Measurements from ENCODE around the gene SNPH.
A peak's percentile ranks its signal among the peaks of the same experiment; 100 is the strongest.

The SNPH gene

GRCh38 chr20:1291191-1291741, 25.2 kb downstream of the SNPH start:
- Histone ChIP-seq H3K4me3 (ENCODE audit: low read depth, low read length) (no peak overlapping the region), H3K4me1 (ENCODE audit: control insufficient read depth, insufficient read depth, low read length) (no peaks in the 10 kb centered on the region), H3K9me3 (ENCODE audit: control insufficient read depth, insufficient read depth, low read depth, low read length) (no peaks in the 10 kb centered on the region), H3K27ac (ENCODE audit: extremely low read depth, low read depth, low read length) (no peak overlapping the region), H3K36me3 (ENCODE audit: control insufficient read depth in 2 of 2, insufficient read depth in 1 of 2, low read length in 2 of 2) (no peaks in the 10 kb centered on the region)
- TF ChIP-seq KLF9 (tag by site-specific recombination; IDR thresholded peaks at IDR 0.05; ENCODE audit: low read depth) (no peak), ZNF561 (tag by site-specific recombination; IDR thresholded peaks at IDR 0.05; ENCODE audit: borderline replicate concordance) (no peak), ZNF558 (tag by site-specific recombination; IDR thresholded peaks at IDR 0.05) (no peak), ZNF76 (tag by site-specific recombination; IDR thresholded peaks at IDR 0.05; ENCODE audit: borderline replicate concordance, low read depth) (no peak), ZNF214 (tag by site-specific recombination; IDR thresholded peaks at IDR 0.05; ENCODE audit: borderline replicate concordance) (no peak), ZSCAN16 (tag by site-specific recombination; IDR thresholded peaks at IDR 0.05) (no peak), ZNF174 (tag by site-specific recombination; IDR thresholded peaks at IDR 0.05) (no peak), OSR2 (tag by site-specific recombination; IDR thresholded peaks at IDR 0.05) (no peak), HOXA7 (CRISPR knock-in tag; IDR thresholded peaks at IDR 0.05; ENCODE audit: borderline replicate concordance) (no peak), ZFP3 (tag by site-specific recombination; IDR thresholded peaks at IDR 0.05; ENCODE audit: low read depth) (no peak), ZNF513 (tag by site-specific recombination; IDR thresholded peaks at IDR 0.05) (no peak), ZNF335 (tag by site-specific recombination; conservative IDR thresholded peaks at IDR 0.05) (no peak), EGR2 (tag by site-specific recombination; IDR thresholded peaks at IDR 0.05; ENCODE audit: low read depth) (no peak), MZF1 (tag by site-specific recombination; IDR thresholded peaks at IDR 0.05; ENCODE audit: borderline replicate concordance) (no peak), REPIN1 (tag by site-specific recombination; IDR thresholded peaks at IDR 0.05; ENCODE audit: low read depth) (no peak)
- CTCF ChIA-PET = interaction anchor here (0.5 to 1.5 kb wide), 4 partner anchors 8 to 1397 kb away, joined by 3 to 5 read pairs (median 4); no protein-coding TSS in a partner anchor
- POLR2A ChIA-PET = interaction anchor here (1.6 kb wide), 1 partner anchor 25 kb away, joined by 4 read pairs; the partner anchor contains the start of gene SNPH

GRCh38 chr20:1292620-1293019, 26.5 kb downstream of the SNPH start:
- no peaks in the 10 kb centered on the region for H3K4me1 ChIP-seq (ENCODE audit: control insufficient read depth, insufficient read depth, low read length)
- no peak overlapping the region for H3K27ac ChIP-seq (ENCODE audit: extremely low read depth, low read depth, low read length)
- TF ChIP-seq TRIM28 (IDR thresholded peaks at IDR 0.05; ENCODE audit: borderline replicate concordance, low read length) (no peak), ZFP3 (tag by site-specific recombination; IDR thresholded peaks at IDR 0.05; ENCODE audit: low read depth) (peak; percentile 71)
- H3K9me3 ChIP-seq (ENCODE audit: control insufficient read depth, insufficient read depth, low read depth, low read length) = no peaks in the 10 kb centered on the region
- POLR2A ChIA-PET = interaction anchor here (1.6 kb wide), 1 partner anchor 27 kb away, joined by 4 read pairs; the partner anchor contains the start of gene SNPH
- no peak overlapping the region for H3K4me3 ChIP-seq (ENCODE audit: low read depth, low read length)
- CTCF ChIA-PET = no interaction called here
- peaks cover 0 to 3% of the 10 kb centered on the region in 2 experiments; a peak in 1 of 3 replicates for H3K36me3 ChIP-seq (ENCODE audit: control insufficient read depth in 2 of 2, insufficient read depth in 1 of 2, low read length in 2 of 2)

- H3K27ac ChIP-seq (ENCODE audit: extremely low read depth, low read depth, low read length) = no peak overlapping the region
- no peaks in the 10 kb centered on the region for H3K4me1 ChIP-seq (ENCODE audit: control insufficient read depth, insufficient read depth, low read length)
- no peaks in the 10 kb centered on the region for H3K9me3 ChIP-seq (ENCODE audit: control insufficient read depth, insufficient read depth, low read depth, low read length)
- ChIA-PET CTCF (no interaction called here), POLR2A (no interaction called here)
- no peak overlapping the region for H3K4me3 ChIP-seq (ENCODE audit: low read depth, low read length)
- H3K36me3 ChIP-seq (ENCODE audit: control insufficient read depth in 2 of 2, insufficient read depth in 1 of 2, low read length in 2 of 2) = peaks cover 0 to 3% of the 10 kb centered on the region in 2 experiments; a peak in 1 of 3 replicates
- TF ChIP-seq PRDM10 (tag by site-specific recombination; IDR thresholded peaks at IDR 0.05) = no peak
- no peak for TF ChIP-seq ZNF366 (tag by site-specific recombination; conservative IDR thresholded peaks at IDR 0.05)
- no peak for TF ChIP-seq ZNF692 (tag by site-specific recombination; IDR thresholded peaks at IDR 0.05)
- TF ChIP-seq EGR2 (tag by site-specific recombination; IDR thresholded peaks at IDR 0.05; ENCODE audit: low read depth) = no peak
- no peak for TF ChIP-seq TSHZ1 (tag by site-specific recombination; IDR thresholded peaks at IDR 0.05; ENCODE audit: borderline replicate concordance)
These were observed 27.7 kb downstream of the SNPH start for GRCh38 chr20:1293641-1294379.
